Measurements from ENCODE around the gene EYS. TPM values are rescaled to one million over a fixed set of nuclear protein-coding genes. Genes with fewer than 3 reads are reported as not detected.

The EYS gene
- total RNA-seq, 1 donor from 2014 or later, result 0.08 TPM

- no peaks in the 10 kb centered on the region for H3K36me3 ChIP-seq
- H3K27me3 ChIP-seq (ENCODE audit: low read depth), result no peaks in the 10 kb centered on the region
- no peak for DNase-seq
- no peak for TF ChIP-seq CTCF (IDR thresholded peaks at IDR 0.05; ENCODE audit: borderline replicate concordance)
- no peaks in the 10 kb centered on the region for H3K9me3 ChIP-seq (replicated peaks)
- H3K27ac ChIP-seq (replicated peaks), result no peak overlapping the region
- no peaks in the 10 kb centered on the region for H3K4me1 ChIP-seq
- H3K4me3 ChIP-seq, result no peak overlapping the region
- intact Hi-C loops (cut with micrococcal nuclease), result no loop called here
These were observed 1982.3 kb downstream of the EYS start for GRCh38 chr6:63724721-63725120.

- Histone ChIP-seq H3K36me3 (no peaks in the 10 kb centered on the region), H3K4me3 (no peak overlapping the region), H3K9me3 (replicated peaks) (no peaks in the 10 kb centered on the region), H3K27me3 (ENCODE audit: low read depth) (no peaks in the 10 kb centered on the region), H3K27ac (replicated peaks) (no peak overlapping the region), H3K4me1 (no peaks in the 10 kb centered on the region)
- intact Hi-C loops (cut with micrococcal nuclease), result no loop called here
- no peak for DNase-seq
- no peak for TF ChIP-seq CTCF (IDR thresholded peaks at IDR 0.05; ENCODE audit: borderline replicate concordance)
These were observed 1985.8 kb downstream of the EYS start for GRCh38 chr6:63721181-63721580.

- H3K4me1 ChIP-seq, result no peaks in the 10 kb centered on the region
- no peak for DNase-seq
- no peak overlapping the region for H3K4me3 ChIP-seq
- H3K27ac ChIP-seq (replicated peaks), result no peak overlapping the region
- H3K27me3 ChIP-seq (ENCODE audit: low read depth), result no peaks in the 10 kb centered on the region
- H3K9me3 ChIP-seq (replicated peaks), result no peaks in the 10 kb centered on the region
- H3K36me3 ChIP-seq, result peaks cover 29% of the 10 kb centered on the region
- TF ChIP-seq CTCF (IDR thresholded peaks at IDR 0.05; ENCODE audit: borderline replicate concordance), result no peak
- intact Hi-C loops (cut with micrococcal nuclease), result no loop called here
These were observed 1990.9 kb downstream of the EYS start for GRCh38 chr6:63716169-63716568.

GRCh38 chr6:63714091-63714490 is 1992.9 kb downstream of the EYS start:
- DNase-seq, result no peak
- Histone ChIP-seq H3K4me3 (no peak overlapping the region), H3K4me1 (no peaks in the 10 kb centered on the region), H3K9me3 (replicated peaks) (no peaks in the 10 kb centered on the region), H3K36me3 (peaks cover 49% of the 10 kb centered on the region), H3K27ac (replicated peaks) (no peak overlapping the region), H3K27me3 (ENCODE audit: low read depth) (no peaks in the 10 kb centered on the region)
- intact Hi-C loops (cut with micrococcal nuclease), result no loop called here
- no peak for TF ChIP-seq CTCF (IDR thresholded peaks at IDR 0.05; ENCODE audit: borderline replicate concordance)

- intact Hi-C loops (cut with micrococcal nuclease), result no loop called here
- peaks cover 57% of the 10 kb centered on the region for H3K36me3 ChIP-seq
These were observed 1993.7 kb downstream of the EYS start for GRCh38 chr6:63713332-63713731.

More at GRCh38 chr6:63713332-63713731, 1993.7 kb downstream of the EYS start:
- Histone ChIP-seq H3K4me3 (no peak overlapping the region), H3K27me3 (ENCODE audit: low read depth) (no peaks in the 10 kb centered on the region), H3K27ac (replicated peaks) (no peak overlapping the region), H3K4me1 (no peaks in the 10 kb centered on the region), H3K9me3 (replicated peaks) (no peaks in the 10 kb centered on the region)
- no peak for TF ChIP-seq CTCF (IDR thresholded peaks at IDR 0.05; ENCODE audit: borderline replicate concordance)
- no peak for DNase-seq

All from left ventricle myocardium inferior (tissue), 1 donor.